ENCODE measurements around the gene LRRC23. TPM values are rescaled to one million over a fixed set of nuclear protein-coding genes. Genes with fewer than 3 reads are reported as not detected.

The LRRC23 gene
- total and polyA plus RNA-seq, 7 donors, result 5.3 to 21.0 (median 12.2) TPM

DNA sequence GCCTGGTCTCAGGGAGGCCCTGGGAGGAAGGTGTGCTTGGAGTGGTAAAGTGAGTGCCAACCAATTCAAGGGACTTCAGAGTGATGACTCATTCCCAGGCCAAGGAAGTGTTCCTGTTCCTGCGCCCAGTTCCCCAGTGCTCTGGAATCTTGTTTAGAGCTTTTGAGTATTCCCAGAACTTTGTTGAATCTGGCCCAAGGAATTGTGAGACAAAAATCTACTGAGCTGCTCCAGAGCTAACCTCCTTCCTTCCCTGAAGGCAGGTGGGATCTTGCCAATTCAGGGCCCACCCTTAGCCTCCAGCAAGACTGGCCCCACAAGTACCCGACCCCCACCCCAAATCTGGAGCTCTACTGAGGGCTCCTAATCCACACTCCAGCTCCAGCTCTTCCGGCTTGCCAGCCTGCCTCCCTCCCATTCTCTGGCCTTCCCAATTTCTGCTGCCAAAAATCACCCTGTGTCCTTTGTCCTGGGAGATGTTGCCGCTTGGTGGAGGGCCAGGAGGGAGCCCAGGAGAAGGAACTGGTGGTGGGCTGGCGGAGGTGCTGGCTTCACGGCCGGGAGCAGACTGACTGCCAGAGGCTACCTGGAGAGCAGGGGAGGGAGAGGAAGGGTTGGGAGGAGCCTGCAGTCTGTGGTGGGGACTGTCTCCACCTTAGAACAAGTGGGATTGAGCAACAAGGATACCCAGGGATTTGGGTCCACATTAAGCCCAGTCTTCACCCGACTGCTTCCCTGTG is 21.1 kb downstream of the LRRC23 start:
- DNase-seq, result peak; percentile 95
- TF ChIP-seq EP300 (IDR thresholded peaks at IDR 0.05) (peak in 2 of 4 donors; percentile 10 to 14), POLR2A (IDR thresholded peaks at IDR 0.05) (peak in 1 of 2 donors; percentile 28), POLR2AphosphoS5 (IDR thresholded peaks at IDR 0.05) (peak; percentile 46 to 76 (median 71))
- TF ChIP-seq, protein P1, sequence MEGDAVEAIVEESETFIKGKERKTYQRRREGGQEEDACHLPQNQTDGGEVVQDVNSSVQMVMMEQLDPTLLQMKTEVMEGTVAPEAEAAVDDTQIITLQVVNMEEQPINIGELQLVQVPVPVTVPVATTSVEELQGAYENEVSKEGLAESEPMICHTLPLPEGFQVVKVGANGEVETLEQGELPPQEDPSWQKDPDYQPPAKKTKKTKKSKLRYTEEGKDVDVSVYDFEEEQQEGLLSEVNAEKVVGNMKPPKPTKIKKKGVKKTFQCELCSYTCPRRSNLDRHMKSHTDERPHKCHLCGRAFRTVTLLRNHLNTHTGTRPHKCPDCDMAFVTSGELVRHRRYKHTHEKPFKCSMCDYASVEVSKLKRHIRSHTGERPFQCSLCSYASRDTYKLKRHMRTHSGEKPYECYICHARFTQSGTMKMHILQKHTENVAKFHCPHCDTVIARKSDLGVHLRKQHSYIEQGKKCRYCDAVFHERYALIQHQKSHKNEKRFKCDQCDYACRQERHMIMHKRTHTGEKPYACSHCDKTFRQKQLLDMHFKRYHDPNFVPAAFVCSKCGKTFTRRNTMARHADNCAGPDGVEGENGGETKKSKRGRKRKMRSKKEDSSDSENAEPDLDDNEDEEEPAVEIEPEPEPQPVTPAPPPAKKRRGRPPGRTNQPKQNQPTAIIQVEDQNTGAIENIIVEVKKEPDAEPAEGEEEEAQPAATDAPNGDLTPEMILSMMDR (IDR thresholded peaks at IDR 0.05), result peak in 1 of 4 experiments; percentile 24
- no peaks in the 10 kb centered on the region for H3K9me3 ChIP-seq
- no peaks in the 10 kb centered on the region for H3K27me3 ChIP-seq
- intact Hi-C loops (cut with DNase I), result loop anchor here (2.0 kb wide), 2 partner anchors 39 to 57 kb away; no protein-coding TSS in a partner anchor
- peak overlapping the region; percentile 97 to 100 (median 99) for H3K27ac ChIP-seq
- H3K4me1 ChIP-seq, result peaks cover 4 to 58% (median 51%) of the 10 kb centered on the region in 4 donors
- peaks cover 0 to 24% (median 3%) of the 10 kb centered on the region in 4 donors for H3K36me3 ChIP-seq
- 13 to 45% methylated on average over 8 of the region's 8 CpGs for WGBS, 2 donors
- peak overlapping the region; percentile 84 to 99 (median 98) for H3K4me3 ChIP-seq

DNA sequence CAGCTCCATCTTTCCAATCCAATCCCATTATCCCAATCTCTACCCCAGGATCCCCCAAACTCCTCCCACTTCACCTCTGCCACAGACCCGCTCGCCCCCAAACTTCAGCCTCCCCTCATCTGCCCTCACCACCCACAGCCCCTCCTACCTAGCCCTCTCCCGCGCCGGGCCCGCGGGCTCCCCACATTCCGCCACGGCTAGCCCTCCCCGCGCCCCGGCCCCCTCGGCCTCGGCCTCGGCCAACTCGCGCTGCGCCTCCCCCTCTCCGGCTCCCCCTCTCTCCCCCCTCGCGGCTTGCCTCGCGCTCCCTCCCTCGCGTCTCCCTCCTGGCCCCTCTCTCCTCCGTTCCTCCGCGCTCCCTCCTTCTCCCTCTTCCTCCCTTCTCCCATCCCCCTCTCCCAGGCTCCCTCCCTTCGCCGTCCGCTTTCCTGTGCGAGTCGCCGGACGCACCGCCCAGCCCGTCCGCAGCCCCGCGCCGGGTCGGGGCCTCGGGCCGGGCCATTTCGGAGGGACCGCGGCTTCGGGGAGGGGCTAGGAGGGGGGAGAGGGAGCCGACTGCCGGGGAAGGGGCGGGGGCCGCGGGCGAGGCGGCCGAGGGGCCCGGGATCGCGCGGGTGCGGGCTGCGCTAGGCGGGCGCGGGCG is 22.9 kb downstream of the LRRC23 start, which contains the start of gene ATN1:
Gene ATN1 (plus strand): TSS at position 581 of the 643 bp plus-strand sequence. CDS start 6,043 bp downstream, outside the sequence.
- Histone ChIP-seq H3K9me3 (no peaks in the 10 kb centered on the region), H3K4me3 (peak within 1 kb of the TSS; percentile 84 to 99 (median 98)), H3K4me1 (peaks cover 4 to 76% (median 67%) of the 10 kb centered on the region in 4 donors), H3K27ac (peak within 1 kb of the TSS; percentile 97 to 100 (median 99)), H3K36me3 (peaks cover 0 to 13% (median 2%) of the 10 kb centered on the region in 4 donors), H3K27me3 (no peaks in the 10 kb centered on the region)
- TF ChIP-seq EP300 (IDR thresholded peaks at IDR 0.05), result no peak
- peak; percentile 80 to 94 (median 87) for TF ChIP-seq POLR2AphosphoS5 (IDR thresholded peaks at IDR 0.05)
- peak in 1 of 2 donors; percentile 39 for TF ChIP-seq POLR2A (IDR thresholded peaks at IDR 0.05)
- TF ChIP-seq, protein P1 (IDR thresholded peaks at IDR 0.05), result no peak
- intact Hi-C loops (cut with DNase I), result loop anchor here (1.0 kb wide), 1 partner anchor 10 kb away; no protein-coding TSS in a partner anchor
- 1% methylated on average over 66 of the region's 66 CpGs for WGBS, 2 donors
- peak; percentile 97 for DNase-seq

DNA sequence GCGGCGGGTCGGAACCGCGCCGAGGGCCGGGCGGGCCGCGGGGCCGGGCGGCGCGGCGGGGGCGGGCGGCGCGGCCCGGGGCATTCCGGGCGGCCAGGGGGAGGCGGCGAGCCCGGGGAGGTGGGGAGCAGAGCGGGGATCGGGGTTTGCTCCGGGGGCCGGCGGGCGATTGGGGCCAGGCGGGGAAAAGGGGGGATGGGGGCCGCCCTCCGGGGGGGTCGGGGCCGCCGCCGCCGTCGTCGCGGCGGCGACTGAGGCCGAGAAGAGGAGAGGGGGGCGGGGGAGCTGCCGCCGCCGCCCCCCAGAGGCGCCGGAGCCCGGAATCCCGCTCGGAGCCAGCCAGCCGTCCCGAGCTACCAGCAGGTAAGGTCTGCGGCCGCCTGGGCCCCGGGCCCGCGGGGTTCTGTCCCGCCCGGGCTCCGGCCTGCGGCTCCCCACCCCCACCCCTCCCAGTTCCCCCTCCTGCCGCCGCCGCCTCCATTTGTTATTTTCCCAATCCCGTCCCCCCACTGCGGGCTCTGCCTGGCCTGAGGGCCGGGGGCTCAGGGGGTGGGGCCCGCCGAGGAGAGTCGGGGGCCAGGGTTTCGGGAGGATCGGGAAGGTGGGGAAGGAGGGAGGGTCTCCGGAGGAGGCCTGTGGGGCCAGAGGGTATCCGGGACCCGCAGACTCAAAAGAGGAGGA is 23.5 kb downstream of the LRRC23 start:
- peak overlapping the region; percentile 97 to 100 (median 99) for H3K27ac ChIP-seq
- H3K27me3 ChIP-seq, result no peaks in the 10 kb centered on the region
- TF ChIP-seq POLR2A (IDR thresholded peaks at IDR 0.05), result peak in 1 of 2 donors; percentile 7
- TF ChIP-seq, protein P1 (IDR thresholded peaks at IDR 0.05), result no peak
- TF ChIP-seq POLR2AphosphoS5 (IDR thresholded peaks at IDR 0.05), result peak in 2 of 4 donors; percentile 15 to 48
- TF ChIP-seq EP300 (IDR thresholded peaks at IDR 0.05), result no peak
- 1% methylated on average over 79 of the region's 79 CpGs for WGBS, 2 donors
- peak overlapping the region; percentile 84 to 99 (median 98) for H3K4me3 ChIP-seq
- intact Hi-C loops (cut with DNase I), result loop anchor here (1.0 kb wide), 1 partner anchor 9 kb away; no protein-coding TSS in a partner anchor
- peaks cover 4 to 82% (median 74%) of the 10 kb centered on the region in 4 donors for H3K4me1 ChIP-seq
- peaks cover 0 to 8% (median 2%) of the 10 kb centered on the region in 4 donors for H3K36me3 ChIP-seq
- no peak for DNase-seq
- H3K9me3 ChIP-seq, result no peaks in the 10 kb centered on the region

DNA sequence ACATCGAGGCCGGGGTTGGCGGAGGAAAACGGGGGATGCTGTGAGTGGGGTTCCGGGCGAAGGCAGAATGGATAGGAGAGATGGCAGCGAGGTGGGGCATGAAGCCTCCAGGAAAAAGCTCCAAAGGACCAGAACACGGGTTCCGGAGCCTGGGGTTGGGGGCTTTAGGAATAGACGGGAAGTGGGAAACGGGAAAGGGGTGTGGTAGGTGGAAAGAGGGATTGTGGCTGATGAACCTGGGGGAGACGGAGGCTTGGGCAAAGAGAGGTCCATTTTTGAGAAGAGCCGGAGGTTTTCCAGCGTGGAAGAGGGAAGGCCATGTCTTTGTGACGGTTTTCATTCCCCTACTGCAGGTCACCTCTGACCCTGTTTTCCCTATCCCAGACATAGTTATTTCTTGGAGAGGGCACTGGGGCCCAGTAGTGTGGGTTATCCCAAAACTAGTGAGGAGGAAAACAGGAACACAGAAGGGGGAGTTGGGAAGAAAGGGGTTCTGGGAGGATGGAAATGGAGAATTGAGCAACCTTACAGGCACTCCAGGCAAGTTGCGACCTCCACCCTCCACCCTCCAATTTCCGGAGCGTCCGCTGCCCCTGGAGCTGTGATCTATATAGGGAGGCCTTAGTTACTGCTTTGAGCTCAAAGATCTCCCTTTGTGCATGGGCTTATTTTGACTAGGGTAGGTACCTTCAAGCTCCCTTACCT is 24.2 kb downstream of the LRRC23 start:
- DNase-seq, result no peak
- peaks cover 4 to 83% (median 77%) of the 10 kb centered on the region in 4 donors for H3K4me1 ChIP-seq
- peak overlapping the region; percentile 84 to 99 (median 98) for H3K4me3 ChIP-seq
- no peaks in the 10 kb centered on the region for H3K9me3 ChIP-seq
- peak overlapping the region; percentile 97 to 100 (median 99) for H3K27ac ChIP-seq
- H3K36me3 ChIP-seq, result peaks cover 0 to 8% (median 8%) of the 10 kb centered on the region in 4 donors
- WGBS, 2 donors, result 9 to 22% methylated on average over 19 of the region's 19 CpGs
- no peak for TF ChIP-seq EP300 (IDR thresholded peaks at IDR 0.05)
- TF ChIP-seq, protein P1 (IDR thresholded peaks at IDR 0.05), result no peak
- no peak for TF ChIP-seq POLR2AphosphoS5 (IDR thresholded peaks at IDR 0.05)
- no peak for TF ChIP-seq POLR2A (IDR thresholded peaks at IDR 0.05)
- intact Hi-C loops (cut with DNase I), result loop anchor here (1.0 kb wide), 1 partner anchor 8 kb away; no protein-coding TSS in a partner anchor
- H3K27me3 ChIP-seq, result no peaks in the 10 kb centered on the region

All from sigmoid colon (tissue), 7 donors.